GM12874 (cell line): ENCODE results near the gene SLX1A.
"Not testable (repeated sequence)": the region's sequence is repeated elsewhere in the genome, so short reads cannot be mapped to it uniquely, and the experiment has no call there.

ENCODE experiments used
- TF ChIP-seq, protein P1 (sequence below): IDR thresholded peaks from 2 replicates; pipeline ENCODE4 v1.5.1; 2011; ENCODE audit warnings: low read depth, mild to moderate bottlenecking, control low read depth, low read length, moderate library complexity; ENCODE audit not compliant: insufficient read depth

SLX1A gene

DNA sequence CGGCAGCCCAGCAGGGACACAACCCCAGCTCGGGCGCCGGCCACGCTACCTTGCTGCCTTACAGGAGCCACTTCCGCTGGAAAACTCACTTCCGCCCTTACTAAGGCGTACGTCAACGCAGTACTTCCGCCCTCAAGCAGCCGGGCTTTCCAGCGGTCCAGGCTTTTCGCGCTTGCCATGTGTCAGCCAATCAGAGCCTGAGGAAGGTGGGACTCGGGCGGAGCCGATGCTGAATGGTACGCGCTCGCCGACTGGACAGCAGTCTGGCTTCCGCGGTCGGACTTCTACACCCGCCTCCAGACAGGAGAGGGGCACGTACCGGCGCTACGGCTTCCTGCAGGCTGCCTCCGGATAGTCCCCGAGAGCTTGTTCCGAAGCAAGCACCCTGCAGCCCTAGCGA lies at the start of gene SLX1A, which contains the start of gene BOLA2B:
Gene SLX1A (plus strand): TSS at position 261 of the 400 bp plus-strand sequence. CDS start 210 bp downstream, outside the sequence.
Gene BOLA2B (minus strand): TSS at position 52 of the 400 bp plus-strand sequence. CDS start 71 bp downstream, outside the sequence.
- TF ChIP-seq, protein P1, sequence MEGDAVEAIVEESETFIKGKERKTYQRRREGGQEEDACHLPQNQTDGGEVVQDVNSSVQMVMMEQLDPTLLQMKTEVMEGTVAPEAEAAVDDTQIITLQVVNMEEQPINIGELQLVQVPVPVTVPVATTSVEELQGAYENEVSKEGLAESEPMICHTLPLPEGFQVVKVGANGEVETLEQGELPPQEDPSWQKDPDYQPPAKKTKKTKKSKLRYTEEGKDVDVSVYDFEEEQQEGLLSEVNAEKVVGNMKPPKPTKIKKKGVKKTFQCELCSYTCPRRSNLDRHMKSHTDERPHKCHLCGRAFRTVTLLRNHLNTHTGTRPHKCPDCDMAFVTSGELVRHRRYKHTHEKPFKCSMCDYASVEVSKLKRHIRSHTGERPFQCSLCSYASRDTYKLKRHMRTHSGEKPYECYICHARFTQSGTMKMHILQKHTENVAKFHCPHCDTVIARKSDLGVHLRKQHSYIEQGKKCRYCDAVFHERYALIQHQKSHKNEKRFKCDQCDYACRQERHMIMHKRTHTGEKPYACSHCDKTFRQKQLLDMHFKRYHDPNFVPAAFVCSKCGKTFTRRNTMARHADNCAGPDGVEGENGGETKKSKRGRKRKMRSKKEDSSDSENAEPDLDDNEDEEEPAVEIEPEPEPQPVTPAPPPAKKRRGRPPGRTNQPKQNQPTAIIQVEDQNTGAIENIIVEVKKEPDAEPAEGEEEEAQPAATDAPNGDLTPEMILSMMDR = not testable (repeated sequence)

DNA sequence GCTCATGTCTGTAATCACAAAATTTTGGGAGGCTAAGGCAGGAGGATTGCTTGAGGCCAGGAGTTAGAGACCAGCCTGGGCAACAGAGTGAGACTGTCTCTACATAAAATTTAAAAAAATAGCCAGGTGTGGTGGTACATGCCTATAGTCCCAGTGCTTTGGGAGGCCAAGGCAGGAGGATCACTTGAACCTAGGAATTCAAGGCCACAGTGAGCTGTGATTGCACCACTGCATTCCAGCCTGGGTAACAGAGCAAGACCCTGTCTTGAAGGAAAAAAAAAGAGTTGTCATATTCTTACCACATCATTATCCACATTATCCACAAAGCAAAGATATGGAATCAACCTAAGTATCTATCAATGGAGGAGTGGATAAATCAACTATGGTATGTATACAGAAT lies 49.7 kb upstream of the SLX1A start:
- TF ChIP-seq, protein P1 = no peak

DNA sequence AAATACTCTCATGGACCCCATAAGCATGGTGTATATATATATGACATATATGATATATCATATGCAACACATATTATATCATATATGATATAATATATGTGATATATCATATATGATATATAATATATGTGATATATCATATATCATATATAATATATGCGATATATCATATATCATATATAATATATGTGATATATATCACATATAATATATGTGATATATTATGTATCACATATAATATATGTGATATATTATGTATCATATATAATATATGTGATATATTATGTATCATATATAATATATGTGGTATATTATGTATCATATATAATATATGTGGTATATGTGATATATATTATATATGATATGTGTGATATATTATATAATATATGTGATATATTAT lies 48.8 kb upstream of the SLX1A start:
- TF ChIP-seq, protein P1 = no peak

DNA sequence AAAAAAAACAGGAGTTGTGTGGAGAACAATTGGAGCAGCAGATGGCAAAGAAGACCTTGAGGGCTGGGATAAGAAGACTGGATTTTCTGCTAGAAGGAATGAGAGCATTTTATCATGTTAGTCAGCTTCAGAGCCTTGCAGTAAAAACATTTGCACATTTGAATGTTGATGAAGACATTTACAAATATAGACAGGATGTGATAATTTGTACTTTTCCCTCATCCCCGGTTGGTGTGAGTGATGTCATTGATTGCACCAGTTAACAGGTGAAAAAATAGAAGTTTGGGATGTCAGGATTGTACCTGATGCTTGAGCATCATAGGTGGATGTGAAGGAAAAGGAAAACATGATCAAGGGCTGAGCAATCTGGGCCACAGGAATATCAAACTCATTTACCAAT lies 48.0 kb upstream of the SLX1A start:
- TF ChIP-seq, protein P1 = no peak

DNA sequence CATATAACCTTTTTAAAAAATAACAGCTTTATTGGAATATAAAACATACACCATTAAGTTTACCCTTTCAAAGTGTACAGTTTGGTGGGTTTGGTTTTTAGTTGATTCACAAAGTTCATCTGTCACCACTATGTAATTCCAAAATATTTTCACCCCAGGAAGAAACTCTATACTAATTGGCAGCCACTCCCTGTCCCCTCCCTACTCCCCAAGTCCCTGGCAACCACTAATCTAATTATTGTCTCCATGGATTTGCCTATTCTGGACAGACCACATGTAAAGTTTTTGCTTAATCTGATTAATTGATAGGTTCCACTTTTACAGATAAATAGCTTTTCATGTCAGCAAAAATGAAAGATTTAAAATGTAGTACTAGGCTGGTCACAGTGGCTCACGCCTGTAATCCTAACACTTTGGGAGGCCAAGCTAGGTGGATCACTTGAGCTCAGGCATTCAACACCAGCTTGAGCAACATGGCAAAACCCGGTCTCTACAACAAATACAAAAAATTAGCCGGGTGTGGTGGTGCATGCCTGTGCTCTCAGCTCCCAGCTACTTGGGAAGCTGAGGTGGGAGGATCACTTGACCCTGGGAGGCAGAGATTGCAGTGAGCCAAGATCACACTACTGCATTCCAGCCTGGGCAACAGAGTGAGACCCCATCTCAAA lies 45.7 kb upstream of the SLX1A start:
- TF ChIP-seq, protein P1 = no peak

DNA sequence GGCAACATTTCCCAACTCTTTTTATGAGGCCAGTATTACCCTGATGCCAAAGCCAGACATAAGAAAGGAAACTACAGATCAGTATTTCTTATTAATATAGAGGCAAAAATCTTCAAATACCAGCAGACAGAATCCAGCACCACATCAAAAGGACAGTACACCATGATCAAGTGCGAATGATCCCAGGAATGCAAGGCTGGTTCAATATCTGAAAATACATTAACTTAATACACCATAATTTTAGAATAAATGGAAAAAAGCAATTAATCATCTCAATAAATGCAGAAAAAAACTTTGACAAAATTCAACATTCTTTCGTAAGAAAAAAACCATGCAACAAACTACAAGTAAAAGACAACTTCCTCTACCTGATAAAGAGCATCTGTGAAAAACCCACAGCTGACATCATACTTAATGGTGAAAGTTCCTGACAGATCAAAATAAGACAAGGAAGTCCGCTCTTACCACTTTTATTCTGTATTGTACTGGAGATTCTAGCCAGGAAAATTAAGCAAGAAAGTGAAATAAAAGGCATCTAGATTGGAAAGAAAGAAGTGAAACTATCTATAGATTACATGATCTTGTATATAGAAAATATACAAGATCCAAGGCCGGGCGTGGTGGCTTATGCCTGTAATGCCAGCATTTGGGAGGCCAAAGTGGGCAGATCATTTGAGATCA lies 44.3 kb upstream of the SLX1A start:
- TF ChIP-seq, protein P1 = no peak

DNA sequence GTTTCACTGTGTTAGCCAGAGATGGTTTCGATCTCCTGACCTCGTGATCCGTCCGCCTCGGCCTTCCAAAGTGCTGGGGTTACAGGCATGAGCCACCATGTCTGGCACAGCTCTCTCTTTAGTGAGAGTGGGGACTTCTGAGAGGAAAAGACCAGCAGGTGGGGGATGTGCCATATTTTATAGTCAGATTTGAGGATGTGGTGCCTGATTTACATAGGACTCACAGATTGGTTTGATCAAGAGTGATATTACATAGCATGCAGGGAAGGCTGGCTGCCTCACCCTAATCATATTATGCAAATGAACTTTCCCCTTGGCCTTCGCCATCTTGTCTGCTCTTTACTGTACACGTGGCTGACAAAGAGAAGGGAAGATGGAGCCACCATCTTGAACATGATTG lies 42.6 kb upstream of the SLX1A start:
- TF ChIP-seq, protein P1 = no peak
